Activated CD8-positive, alpha-beta memory T cell treated with anti-CD3 and anti-CD28 coated beads, Interleukin-2, amount 50 U/mL, for 24 hours (primary cell): ENCODE results near the gene IL17B.

ENCODE experiments used
- DNase-seq: peaks from one replicate; pipeline ENCODE4 v3.0.0-alpha.2; 2020; ENCODE audit errors: extremely low read depth

IL17B gene

GRCh38 chr5:149376711-149377447, 2.2 kb downstream of the IL17B start:
- DNase-seq: no peak

- DNase-seq: no peak
Observed at GRCh38 chr5:149376104-149376503, 3.0 kb downstream of the IL17B start.

GRCh38 chr5:149375434-149375833, 3.7 kb downstream of the IL17B start:
- DNase-seq: no peak

GRCh38 chr5:149374801-149375200, 4.3 kb downstream of the IL17B start:
- DNase-seq: no peak

GRCh38 chr5:149374303-149374702, 4.8 kb downstream of the IL17B start:
- no peak for DNase-seq

GRCh38 chr5:149372932-149373331, 6.2 kb downstream of the IL17B start:
- DNase-seq: no peak

GRCh38 chr5:149372076-149372795, 6.9 kb downstream of the IL17B start:
- no peak for DNase-seq

GRCh38 chr5:149371296-149371962, 7.7 kb downstream of the IL17B start:
- DNase-seq: peak; percentile 36

- DNase-seq: no peak
Observed at GRCh38 chr5:149370878-149371277, 8.2 kb downstream of the IL17B start.

- DNase-seq: no peak
Observed at GRCh38 chr5:149367972-149368645, 11.0 kb downstream of the IL17B start.

GRCh38 chr5:149367249-149367971, 11.7 kb downstream of the IL17B start:
- DNase-seq: no peak

- DNase-seq: no peak
Observed at GRCh38 chr5:149366169-149366729, 12.8 kb downstream of the IL17B start.

GRCh38 chr5:149365418-149365817, 13.7 kb downstream of the IL17B start:
- no peak for DNase-seq

- DNase-seq: no peak
Observed at GRCh38 chr5:149364719-149365118, 14.4 kb downstream of the IL17B start.

- no peak for DNase-seq
Observed at GRCh38 chr5:149363936-149364335, 15.2 kb downstream of the IL17B start.

- no peak for DNase-seq
Observed at GRCh38 chr5:149363358-149363757, 15.7 kb downstream of the IL17B start.

GRCh38 chr5:149362541-149362940, 16.6 kb downstream of the IL17B start:
- no peak for DNase-seq

- DNase-seq: no peak
Observed at GRCh38 chr5:149360272-149360671, 18.8 kb downstream of the IL17B start.

- no peak for DNase-seq
Observed at GRCh38 chr5:149358868-149359495, 20.1 kb downstream of the IL17B start.

GRCh38 chr5:149358294-149358651, 20.8 kb downstream of the IL17B start:
- no peak for DNase-seq
